Measurements from ENCODE around the gene SLC43A2. TPM values are rescaled to one million over a fixed set of nuclear protein-coding genes. Genes with fewer than 3 reads are reported as not detected.

The SLC43A2 gene
- total and polyA plus RNA-seq, 10 of the 15 experiments (the other 5 are each of a cell fraction or from before 2014, with no cell fraction given), result 0.03 to 14.0 (median 5.3) TPM

GRCh38 chr17:1521086-1521640 is 107.5 kb downstream of the SLC43A2 start:
- 91% methylated on average over 10 of the region's 10 CpGs for WGBS (ENCODE audit: insufficient coverage, insufficient replicate concordance, low lambda C conversion rate, missing lambda C conversion rate)
- CTCF ChIA-PET, result interaction anchor here (1.6 to 3.0 kb wide), 2 partner anchors 12 to 159 kb away, joined by 4 to 8 read pairs; no protein-coding TSS in a partner anchor

More at GRCh38 chr17:1521086-1521640, 107.5 kb downstream of the SLC43A2 start:
- ChIA-PET RAD21 (ENCODE audit: unreplicated experiment) (interaction anchor here (1.1 to 2.7 kb wide), 2 partner anchors 109 to 156 kb away, joined by 4 to 8 read pairs; no protein-coding TSS in a partner anchor), POLR2A (interaction anchor here (0.6 to 1.7 kb wide), 2 partner anchors 33 to 145 kb away, joined by 3 read pairs; no protein-coding TSS in a partner anchor), SMC1A (ENCODE audit: uncharacterized antibody, unreplicated experiment) (interaction anchor here (1.8 kb wide), 1 partner anchor 109 kb away, joined by 4 read pairs; no protein-coding TSS in a partner anchor)
- H2AFZ ChIP-seq (ENCODE audit: control insufficient read depth, low read depth, low read length), result no peak overlapping the region
- peaks cover 12% of the 10 kb centered on the region for H3K79me2 ChIP-seq (ENCODE audit: control insufficient read depth, insufficient read depth, low read length)
- H3K4me2 ChIP-seq (ENCODE audit: control insufficient read depth, insufficient read depth), result no peak overlapping the region
- intact Hi-C loops (cut with micrococcal nuclease; ENCODE audit: unreplicated experiment), result no loop called here
- peaks cover 2 to 11% of the 10 kb centered on the region in 2 experiments for H3K36me3 ChIP-seq (ENCODE audit: control insufficient read depth in 2 of 2, insufficient read depth in 2 of 2, low read length in 1 of 2)
- DNase-seq (ENCODE audit: low read depth, low spot score) (no peak), FAIRE-seq (no peak), ATAC-seq (no peak)
- H3K9me3 ChIP-seq (replicated peaks; ENCODE audit: control insufficient read depth, insufficient read depth, low read length), result no peaks in the 10 kb centered on the region
- no peaks in the 10 kb centered on the region for H4K20me1 ChIP-seq (ENCODE audit: control insufficient read depth, insufficient read depth)
- TF ChIP-seq, protein P1, sequence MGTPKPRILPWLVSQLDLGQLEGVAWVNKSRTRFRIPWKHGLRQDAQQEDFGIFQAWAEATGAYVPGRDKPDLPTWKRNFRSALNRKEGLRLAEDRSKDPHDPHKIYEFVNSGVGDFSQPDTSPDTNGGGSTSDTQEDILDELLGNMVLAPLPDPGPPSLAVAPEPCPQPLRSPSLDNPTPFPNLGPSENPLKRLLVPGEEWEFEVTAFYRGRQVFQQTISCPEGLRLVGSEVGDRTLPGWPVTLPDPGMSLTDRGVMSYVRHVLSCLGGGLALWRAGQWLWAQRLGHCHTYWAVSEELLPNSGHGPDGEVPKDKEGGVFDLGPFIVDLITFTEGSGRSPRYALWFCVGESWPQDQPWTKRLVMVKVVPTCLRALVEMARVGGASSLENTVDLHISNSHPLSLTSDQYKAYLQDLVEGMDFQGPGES (IDR thresholded peaks at IDR 0.05), result no peak
- TF ChIP-seq RBBP5 (conservative IDR thresholded peaks at IDR 0.05) (no peak), BMI1 (IDR thresholded peaks at IDR 0.05; ENCODE audit: borderline replicate concordance) (no peak), ATF7 (IDR thresholded peaks at IDR 0.05; ENCODE audit: low read depth) (no peak), POLR2A (IDR thresholded peaks at IDR 0.05; ENCODE audit: low read depth, low read length) (no peak), WRNIP1 (IDR thresholded peaks at IDR 0.05; ENCODE audit: borderline replicate concordance, low read depth, low read length) (no peak), SIN3A (IDR thresholded peaks at IDR 0.05; ENCODE audit: low read depth, low read length) (no peak), NFXL1 (IDR thresholded peaks at IDR 0.05; ENCODE audit: borderline replicate concordance) (no peak)
- no TSS peak for BruUV-seq (replicated peaks)
- no peaks in the 10 kb centered on the region for H3K4me1 ChIP-seq (ENCODE audit: control insufficient read depth, insufficient read depth, low read length)
- no peak overlapping the region for H3K4me3 ChIP-seq
- no peaks in the 10 kb centered on the region for H3K27me3 ChIP-seq (replicated peaks in 1 of 2; ENCODE audit: control insufficient read depth in 2 of 2, insufficient read depth in 2 of 2, low read length in 1 of 2)
- H3K27ac ChIP-seq (ENCODE audit: control insufficient read depth, insufficient read depth), result no peak overlapping the region
- in situ Hi-C loops (cut with MboI), result no loop called here
- H3K9ac ChIP-seq (ENCODE audit: control insufficient read depth, insufficient read depth, low read length), result no peak overlapping the region

Measured in GM12878 (cell line).